ENCODE measurements around the gene HYPK. TPM values are rescaled to one million over a fixed set of nuclear protein-coding genes. Genes with fewer than 3 reads are reported as not detected.

The HYPK gene
- total and polyA plus RNA-seq, 2 of the 8 experiments (the other 6 are each of a cell fraction or from before 2014, with no cell fraction given) = 5.4 to 17.6 TPM

DNA sequence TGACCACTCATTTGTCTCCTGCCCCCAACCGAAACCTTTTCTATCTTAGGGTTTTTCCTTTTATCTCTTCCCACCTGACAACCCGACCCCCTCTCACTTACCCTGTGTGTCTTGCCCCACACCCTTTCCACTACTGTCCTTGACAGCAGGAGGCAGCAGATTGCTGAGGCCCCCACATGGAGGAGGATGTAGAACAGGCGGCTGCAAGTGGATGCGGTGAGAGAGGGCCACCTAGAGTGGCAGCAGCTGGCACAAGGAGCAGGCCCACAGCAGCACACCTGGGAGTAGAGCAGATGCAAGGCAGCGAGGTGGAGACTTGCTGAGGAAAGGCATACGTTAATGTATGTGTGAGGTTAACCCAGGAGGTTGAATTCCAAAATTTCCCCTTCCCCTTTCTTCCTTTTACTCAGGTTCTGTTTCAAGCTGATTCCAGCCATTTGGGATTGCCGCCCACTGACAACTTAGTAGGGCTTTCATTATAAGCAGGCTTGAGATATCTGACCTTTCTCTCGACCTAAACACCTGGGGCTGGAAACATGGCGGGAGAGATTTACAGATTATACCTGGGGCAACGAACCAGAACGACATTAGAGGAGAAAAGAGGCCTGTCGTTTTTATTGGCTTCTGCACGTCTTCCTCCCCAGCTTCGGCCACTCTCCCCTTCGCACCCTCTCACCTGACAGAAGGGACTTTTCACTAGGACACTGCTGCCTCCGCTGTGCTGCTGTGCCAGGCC lies 1.0 kb upstream of the HYPK start:
- Histone ChIP-seq H3K79me2 (ENCODE audit: control insufficient read depth in 1 of 2, insufficient read depth in 2 of 2, low read length in 2 of 2) (peaks cover 0 to 18% of the 10 kb centered on the region in 2 experiments; a peak in 2 of 4 replicates), H3K4me1 (replicated peaks in 1 of 4; ENCODE audit: control insufficient read depth in 3 of 4, insufficient read depth in 4 of 4, low read length in 3 of 4) (peaks cover 17 to 25% (median 20%) of the 10 kb centered on the region in 4 experiments), H4K5ac (ENCODE audit: insufficient read length, low read depth, low read length) (peak overlapping the region; percentile 41), H2AFZ (ENCODE audit: low read length) (no peak overlapping the region), H3K56ac (replicated peaks; ENCODE audit: insufficient read length, low read depth, low read length) (no peak overlapping the region), H3K36me3 (ENCODE audit: control insufficient read depth in 2 of 4, insufficient read depth in 4 of 4, low read length in 3 of 4) (peaks cover 13 to 60% (median 18%) of the 10 kb centered on the region in 4 experiments), H4K20me1 (replicated peaks in 1 of 2; ENCODE audit: control insufficient read depth in 1 of 2, insufficient read depth in 2 of 2, low read length in 2 of 2) (peaks cover 0 to 10% of the 10 kb centered on the region in 2 experiments), H3K18ac (ENCODE audit: extremely low read depth, low read length) (no peak overlapping the region), H3K23ac (ENCODE audit: insufficient read length) (no peak overlapping the region), H3K4me2 (ENCODE audit: insufficient read depth in 1 of 2, low read depth in 2 of 2, low read length in 2 of 2) (no peak overlapping the region; a peak in 2 of 4 replicates), H4K91ac (replicated peaks; ENCODE audit: insufficient read length, low read length) (no peak overlapping the region), H3K9me3 (ENCODE audit: insufficient read depth in 2 of 2, low read depth in 1 of 2, low read length in 1 of 2) (no peaks in the 10 kb centered on the region), H3K14ac (ENCODE audit: insufficient read length) (no peak overlapping the region), H2BK15ac (ENCODE audit: low read length) (peak overlapping the region; percentile 31), H3K4ac (replicated peaks; ENCODE audit: insufficient read length, low read depth, low read length) (no peak overlapping the region), H3K23me2 (ENCODE audit: low read depth, low read length) (no peaks in the 10 kb centered on the region), H2BK12ac (ENCODE audit: low read depth, low read length) (peak overlapping the region; percentile 71; the same call in 1 of the 2 replicates), H4K8ac (ENCODE audit: extremely low read depth, insufficient read depth, low read length) (no peak overlapping the region; the same call in 1 of the 2 replicates), H2BK5ac (ENCODE audit: low read depth, low read length) (peak overlapping the region; percentile 55; the same call in 1 of the 2 replicates), H3K79me1 (ENCODE audit: low read depth, low read length) (peaks cover 6% of the 10 kb centered on the region; the same call in 1 of the 2 replicates), H2BK120ac (replicated peaks; ENCODE audit: low read depth, low read length) (no peak overlapping the region), H3K27me3 (replicated peaks in 1 of 4; ENCODE audit: control insufficient read depth in 3 of 4, extremely low read depth in 1 of 4, insufficient read depth in 3 of 4, low read length in 3 of 4) (no peaks in the 10 kb centered on the region), H3K27ac (ENCODE audit: low read depth, low read length) (peak overlapping the region; percentile 28; the same call in 1 of the 2 replicates), H2BK20ac (ENCODE audit: low read length) (peak overlapping the region; percentile 28; the same call in 1 of the 2 replicates), H2AK5ac (ENCODE audit: low read depth, low read length) (no peak overlapping the region), H3K4me3 (ENCODE audit: extremely low read depth in 1 of 4, insufficient read depth in 2 of 4, low read depth in 3 of 4, low read length in 4 of 4) (0 out of 8 replicates have a peak overlapping the region, but pooled peaks of 1 of the 4 experiments have one; percentile 11), H3K9ac (replicated peaks in 1 of 4; ENCODE audit: extremely low read depth in 1 of 4, low read depth in 3 of 4, low read length in 3 of 4) (no peak overlapping the region)
- POLR2A ChIA-PET (ENCODE audit: partially characterized antibody) = interaction anchor here (1.2 to 8.9 kb wide), 4 partner anchors 8 to 25 kb away, joined by 8 to 71 read pairs (median 32); partner anchors contain the start of genes ELL3 and MFAP1
- FAIRE-seq = no peak
- 83% methylated on average over 16 of the region's 16 CpGs; no CpG with 5 or more reads in 1 of the 2 experiments for WGBS, 2 experiments (ENCODE audit: extremely low coverage in 1 of 2, insufficient coverage in 1 of 2, insufficient read length in 1 of 2, insufficient replicate concordance in 2 of 2, low coverage in 1 of 2, low lambda C conversion rate in 2 of 2, missing lambda C conversion rate in 1 of 2)
- CTCF ChIA-PET (ENCODE audit: partially characterized antibody) = interaction anchor here (1.9 kb wide), 1 partner anchor 23 kb away, joined by 5 read pairs; the partner anchor contains the start of gene ELL3
- TF ChIP-seq POLR2AphosphoS5 (IDR thresholded peaks at IDR 0.05; ENCODE audit: low read depth, low read length) (peak; percentile 15; the same call in 1 of the 2 replicates), BACH1 (IDR thresholded peaks at IDR 0.05; ENCODE audit: low read length) (no peak)
- no peak for DNase-seq (ENCODE audit: low read depth in 1 of 2, low spot score in 2 of 2)
